HEK293 (cell line): ENCODE measurements around the gene LRRC57.

Experiments
- AEBP2 ChIP-seq: fragments of 450-650 bp; formaldehyde crosslinking; IDR thresholded peaks from 2 replicates; pipeline ENCODE4 v1.5.1; 2016; ENCODE audit warnings: missing biosample characterization, missing genetic modification characterization, borderline replicate concordance
- INSM2 ChIP-seq: fragments of 450-650 bp; formaldehyde crosslinking; IDR thresholded peaks from 2 replicates; pipeline ENCODE4 v1.5.1; 2016; ENCODE audit warnings: missing biosample characterization, missing genetic modification characterization
- KLF1 ChIP-seq: fragments of 450-650 bp; formaldehyde crosslinking; IDR thresholded peaks from 2 replicates; pipeline ENCODE4 v1.5.1; 2016; ENCODE audit warnings: missing biosample characterization, missing genetic modification characterization
- KLF17 ChIP-seq: fragments of 450-650 bp; formaldehyde crosslinking; IDR thresholded peaks from 2 replicates; pipeline ENCODE4 v1.5.1; 2016; ENCODE audit warnings: missing biosample characterization, missing genetic modification characterization
- MZF1 ChIP-seq: fragments of 450-650 bp; formaldehyde crosslinking; IDR thresholded peaks from 2 replicates; pipeline ENCODE4 v1.5.1; 2017; ENCODE audit warnings: missing biosample characterization, missing genetic modification characterization, borderline replicate concordance
- PATZ1 ChIP-seq: fragments of 450-650 bp; formaldehyde crosslinking; IDR thresholded peaks from 2 replicates; pipeline ENCODE4 v1.5.1; 2016; ENCODE audit warnings: missing biosample characterization, missing genetic modification characterization
- PRDM2 ChIP-seq: fragments of 450-650 bp; formaldehyde crosslinking; IDR thresholded peaks from 2 replicates; pipeline ENCODE4 v1.5.1; 2016; ENCODE audit warnings: missing biosample characterization, missing genetic modification characterization, borderline replicate concordance
- PRDM4 ChIP-seq: fragments of 450-650 bp; formaldehyde crosslinking; IDR thresholded peaks from 2 replicates; pipeline ENCODE4 v1.5.1; 2017; ENCODE audit warnings: missing biosample characterization, missing genetic modification characterization
- SP3 ChIP-seq: fragments of 450-650 bp; formaldehyde crosslinking; IDR thresholded peaks from 2 replicates; pipeline ENCODE4 v1.5.1; 2016; ENCODE audit warnings: missing biosample characterization, missing genetic modification characterization
- YY1 ChIP-seq: fragments of 450-650 bp; formaldehyde crosslinking; IDR thresholded peaks from 2 replicates; pipeline ENCODE4 v1.5.1; 2018; ENCODE audit warnings: missing biosample characterization, missing genetic modification characterization
- ZBTB17 ChIP-seq: fragments of 450-650 bp; formaldehyde crosslinking; IDR thresholded peaks from 2 replicates; pipeline ENCODE4 v1.5.1; 2016; ENCODE audit warnings: missing biosample characterization, missing genetic modification characterization
- ZBTB21 ChIP-seq: fragments of 450-650 bp; formaldehyde crosslinking; IDR thresholded peaks from 2 replicates; pipeline ENCODE4 v1.5.1; 2017; ENCODE audit warnings: missing biosample characterization, missing genetic modification characterization
- ZEB2 ChIP-seq: fragments of 450-650 bp; formaldehyde crosslinking; IDR thresholded peaks from 2 replicates; pipeline ENCODE4 v1.5.1; 2016; ENCODE audit warnings: missing biosample characterization, missing genetic modification characterization
- ZNF112 ChIP-seq: fragments of 450-650 bp; formaldehyde crosslinking; IDR thresholded peaks from 2 replicates; pipeline ENCODE4 v1.5.0; 2017; ENCODE audit warnings: missing biosample characterization, missing genetic modification characterization
- ZNF114 ChIP-seq: fragments of 450-650 bp; formaldehyde crosslinking; IDR thresholded peaks from 2 replicates; pipeline ENCODE4 v1.5.0; 2017; ENCODE audit warnings: missing biosample characterization, missing genetic modification characterization
- ZNF19 ChIP-seq: fragments of 450-650 bp; formaldehyde crosslinking; IDR thresholded peaks from 2 replicates; pipeline ENCODE4; 2016; ENCODE audit warnings: missing biosample characterization, missing genetic modification characterization, low read depth
- ZNF239 ChIP-seq: fragments of 450-650 bp; formaldehyde crosslinking; IDR thresholded peaks from 2 replicates; pipeline ENCODE4 v1.5.1; 2016; ENCODE audit warnings: missing biosample characterization, missing genetic modification characterization
- ZNF426 ChIP-seq: fragments of 450-650 bp; formaldehyde crosslinking; IDR thresholded peaks from 2 replicates; pipeline ENCODE4 v1.5.1; 2017; ENCODE audit warnings: missing biosample characterization, missing genetic modification characterization, mild to moderate bottlenecking, inconsistent platforms, moderate library complexity
- ZNF610 ChIP-seq: fragments of 450-650 bp; formaldehyde crosslinking; IDR thresholded peaks from 2 replicates; pipeline ENCODE4 v1.5.1; 2016; ENCODE audit warnings: missing biosample characterization, missing genetic modification characterization, borderline replicate concordance
- ZNF623 ChIP-seq: fragments of 450-650 bp; formaldehyde crosslinking; IDR thresholded peaks from 2 replicates; pipeline ENCODE4 v1.5.1; 2016; ENCODE audit warnings: missing biosample characterization, missing genetic modification characterization
- ZNF658 ChIP-seq: fragments of 450-650 bp; formaldehyde crosslinking; IDR thresholded peaks from 2 replicates; pipeline ENCODE4; 2016; ENCODE audit warnings: missing biosample characterization, missing genetic modification characterization
- ZNF664 ChIP-seq: fragments of 450-650 bp; formaldehyde crosslinking; IDR thresholded peaks from 2 replicates; pipeline ENCODE4 v1.5.1; 2016; ENCODE audit warnings: missing biosample characterization, missing genetic modification characterization
- ZNF701 ChIP-seq: fragments of 450-650 bp; formaldehyde crosslinking; IDR thresholded peaks from 2 replicates; pipeline ENCODE4 v1.5.1; 2016; ENCODE audit warnings: missing biosample characterization, missing genetic modification characterization
- ZNF768 ChIP-seq: fragments of 450-650 bp; formaldehyde crosslinking; IDR thresholded peaks from 2 replicates; pipeline ENCODE4 v1.5.1; 2018; ENCODE audit warnings: missing biosample characterization, mild to moderate bottlenecking, missing genetic modification characterization
- ZNF791 ChIP-seq: fragments of 450-650 bp; formaldehyde crosslinking; IDR thresholded peaks from 2 replicates; pipeline ENCODE4 v1.5.1; 2016; ENCODE audit warnings: missing biosample characterization, missing genetic modification characterization

The LRRC57 gene

GRCh38 chr15:42490671-42491538, 57.7 kb downstream of the LRRC57 start, which contains the start of gene ZNF106 (continued):
- no peak for TF ChIP-seq PRDM2
- no peak for TF ChIP-seq ZNF239 (tag by site-specific recombination)
- no peak for TF ChIP-seq ZNF610 (tag by site-specific recombination)
- TF ChIP-seq ZNF426 (tag by site-specific recombination): no peak
- no peak for TF ChIP-seq ZNF701 (tag by site-specific recombination)
- peak; percentile 54; the same call in 1 of the 2 replicates for TF ChIP-seq PATZ1 (tag by site-specific recombination)
- no peak for TF ChIP-seq ZNF664 (tag by site-specific recombination)
- TF ChIP-seq ZNF623: no peak
- no peak for TF ChIP-seq ZNF114 (tag by site-specific recombination)
- TF ChIP-seq AEBP2 (tag by site-specific recombination): no peak
- 0 out of 2 replicates have a peak, but pooled peaks have one; percentile 19 for TF ChIP-seq ZBTB21 (tag by site-specific recombination)
- TF ChIP-seq PRDM4 (tag by site-specific recombination): no peak
- TF ChIP-seq KLF17 (tag by site-specific recombination): peak; percentile 70
- no peak for TF ChIP-seq ZNF658
- peak; percentile 61; the same call in 1 of the 2 replicates for TF ChIP-seq ZBTB17 (tag by site-specific recombination)
- TF ChIP-seq YY1 (tag by site-specific recombination): peak; percentile 81
- 0 out of 2 replicates have a peak, but pooled peaks have one; percentile 34 for TF ChIP-seq ZEB2 (tag by site-specific recombination)
- TF ChIP-seq ZNF791 (tag by site-specific recombination): no peak
- no peak for TF ChIP-seq ZNF19 (tag by site-specific recombination)
- no peak for TF ChIP-seq SP3 (tag by site-specific recombination)
- no peak for TF ChIP-seq ZNF112 (tag by site-specific recombination)
- no peak for TF ChIP-seq ZNF768 (tag by site-specific recombination)
- peak; percentile 65; the same call in 1 of the 2 replicates for TF ChIP-seq INSM2 (tag by site-specific recombination)
- TF ChIP-seq KLF1: no peak
- no peak for TF ChIP-seq MZF1 (tag by site-specific recombination)
